ENCODE results near the gene COL6A2.
"Not testable (repeated sequence)": the region's sequence is repeated elsewhere in the genome, so short reads cannot be mapped to it uniquely, and the experiment has no call there.

COL6A2 gene

GRCh38 chr21:46097336-46098293 lies at the start of gene COL6A2:
COL6A2 (plus strand) TSS chr21:46098112.
- DNase-seq = peak; percentile 67

DNA sequence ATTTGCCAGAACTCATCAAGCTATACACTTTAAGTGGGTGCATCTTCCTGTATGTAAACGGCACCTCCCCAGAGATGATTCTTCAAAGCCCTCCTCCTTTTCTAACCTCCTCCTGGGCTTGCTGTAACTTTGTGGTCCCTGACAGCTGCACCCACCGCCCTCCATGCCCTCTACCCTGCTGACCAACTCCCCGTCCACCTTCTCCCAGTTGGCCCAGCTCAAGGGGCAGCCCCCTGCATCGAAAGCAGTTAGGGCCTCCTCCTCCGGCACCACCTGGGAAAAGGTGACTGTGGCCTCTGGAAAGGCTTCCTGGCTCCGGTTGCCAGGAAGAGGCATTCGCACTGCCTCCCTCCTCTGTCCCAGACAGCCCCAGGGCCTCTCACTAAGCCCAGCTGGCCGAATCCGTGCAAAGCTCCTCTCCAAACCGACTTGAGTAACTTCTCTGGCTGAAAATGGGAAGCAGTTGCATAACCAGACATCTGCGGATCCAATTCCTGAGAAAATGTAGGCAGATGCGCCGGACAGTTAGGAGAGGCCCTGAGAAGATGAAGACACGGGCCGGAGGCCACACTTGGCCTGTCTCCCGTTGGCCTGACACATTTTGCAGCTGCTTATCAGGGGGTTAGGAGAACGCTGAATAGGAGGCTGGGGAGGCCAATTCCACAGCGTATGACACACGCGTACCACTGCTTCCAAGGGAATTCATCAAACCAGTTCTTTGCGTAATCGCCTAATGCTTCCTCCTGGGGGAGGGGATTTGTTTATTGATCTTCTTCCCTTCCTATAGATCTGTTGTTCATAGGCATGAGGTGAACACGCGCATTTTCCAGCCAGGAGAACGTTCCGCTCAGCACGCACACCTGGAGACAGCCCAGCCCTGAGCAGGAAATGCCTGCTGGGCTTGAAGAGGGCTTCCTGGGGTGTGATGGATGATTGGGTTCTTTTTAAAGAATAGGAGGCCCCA lies 48.7 kb upstream of the COL6A2 start:
- no peak for DNase-seq

DNA sequence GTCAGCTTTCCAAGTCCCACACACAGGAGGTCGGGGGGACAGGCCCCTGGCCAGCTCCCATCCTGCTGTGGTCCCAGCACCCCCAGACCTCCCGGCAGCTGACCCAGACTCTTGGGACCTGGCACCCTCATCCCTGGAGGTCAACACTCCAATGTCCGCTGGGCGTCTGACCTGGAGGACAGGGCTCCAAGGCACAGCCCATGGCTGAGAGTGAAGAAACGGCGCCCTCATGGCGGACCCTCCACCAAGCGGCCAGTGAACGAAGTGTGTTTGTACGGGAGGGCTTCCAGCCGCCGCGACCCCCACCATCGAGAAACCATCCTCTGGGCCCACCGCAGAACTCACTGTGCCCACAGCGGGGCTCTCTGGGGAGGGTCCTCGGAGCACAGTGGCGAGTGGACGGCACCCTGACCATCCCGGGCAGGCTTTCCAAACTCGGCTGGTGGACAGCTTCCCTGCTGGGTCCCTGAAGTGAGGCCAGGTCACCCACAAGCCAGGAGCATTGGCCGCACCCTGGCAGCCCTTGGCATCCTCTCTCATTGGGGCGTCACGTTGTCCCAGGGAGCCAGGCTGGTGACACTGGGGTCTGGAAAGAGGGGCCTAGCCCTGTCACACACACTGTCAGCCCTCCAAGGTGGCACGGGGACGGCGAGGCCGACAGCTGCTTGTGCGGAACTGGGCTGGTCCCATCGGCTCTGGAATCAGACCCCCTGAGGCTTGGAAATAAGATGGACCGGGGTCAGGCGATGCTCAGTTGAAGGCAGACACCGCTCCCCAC lies 47.8 kb upstream of the COL6A2 start:
- no peak for DNase-seq

DNA sequence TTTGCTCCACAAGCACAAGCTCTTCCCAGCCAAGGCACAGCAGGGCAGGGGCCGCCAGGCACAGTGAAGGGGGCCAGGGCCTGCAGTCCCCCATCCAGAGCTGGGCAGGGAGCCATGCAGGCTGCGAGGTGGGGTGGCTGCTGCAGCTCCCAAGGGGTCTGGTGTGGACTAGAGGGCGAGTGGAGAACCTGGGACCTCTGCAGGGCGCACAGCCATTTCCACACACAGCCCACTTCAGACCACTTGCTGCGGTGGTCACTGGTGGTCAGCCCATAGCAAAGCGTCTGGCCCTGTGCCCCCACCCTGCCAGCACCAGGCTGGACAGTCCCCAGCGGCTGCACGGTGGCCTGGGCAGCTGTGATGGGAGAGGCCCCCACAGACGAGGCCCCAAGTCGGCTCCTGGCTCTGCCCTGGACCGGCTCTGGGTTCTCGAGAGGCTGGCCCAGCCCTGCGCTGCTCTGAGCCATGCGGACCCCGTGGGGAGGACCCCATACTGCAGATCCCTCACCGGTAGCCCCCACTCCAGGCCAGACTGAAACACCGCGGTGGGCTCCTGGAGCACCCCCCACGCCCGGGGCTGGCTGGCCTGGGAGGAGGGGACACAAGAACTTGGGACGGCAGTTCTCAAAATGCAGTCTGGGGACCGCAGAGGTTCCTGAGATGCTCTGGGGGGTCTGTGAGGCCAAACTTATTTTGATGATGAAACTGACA lies 47.1 kb upstream of the COL6A2 start:
- DNase-seq = no peak

DNA sequence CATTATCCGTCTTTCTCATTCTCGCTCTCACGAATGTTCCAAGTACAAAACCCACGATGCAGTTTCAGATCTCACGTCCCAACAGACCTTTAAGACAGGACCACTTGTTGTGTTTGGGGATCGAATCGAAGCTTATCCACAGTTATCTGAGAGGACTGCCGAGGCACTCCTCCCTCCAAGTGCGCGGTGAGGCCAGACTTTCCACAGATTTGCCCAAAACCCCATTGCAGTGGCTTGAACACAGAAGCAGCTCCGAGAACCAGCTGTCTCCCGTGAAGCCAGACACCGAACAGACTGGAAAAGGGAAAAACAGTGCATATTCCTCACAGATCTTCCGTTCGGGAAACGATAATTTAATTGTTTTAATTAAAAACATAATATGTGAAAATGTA lies 46.5 kb upstream of the COL6A2 start:
- DNase-seq = no peak

GRCh38 chr21:46051821-46052675 lies 45.9 kb upstream of the COL6A2 start:
- no peak for DNase-seq

DNA sequence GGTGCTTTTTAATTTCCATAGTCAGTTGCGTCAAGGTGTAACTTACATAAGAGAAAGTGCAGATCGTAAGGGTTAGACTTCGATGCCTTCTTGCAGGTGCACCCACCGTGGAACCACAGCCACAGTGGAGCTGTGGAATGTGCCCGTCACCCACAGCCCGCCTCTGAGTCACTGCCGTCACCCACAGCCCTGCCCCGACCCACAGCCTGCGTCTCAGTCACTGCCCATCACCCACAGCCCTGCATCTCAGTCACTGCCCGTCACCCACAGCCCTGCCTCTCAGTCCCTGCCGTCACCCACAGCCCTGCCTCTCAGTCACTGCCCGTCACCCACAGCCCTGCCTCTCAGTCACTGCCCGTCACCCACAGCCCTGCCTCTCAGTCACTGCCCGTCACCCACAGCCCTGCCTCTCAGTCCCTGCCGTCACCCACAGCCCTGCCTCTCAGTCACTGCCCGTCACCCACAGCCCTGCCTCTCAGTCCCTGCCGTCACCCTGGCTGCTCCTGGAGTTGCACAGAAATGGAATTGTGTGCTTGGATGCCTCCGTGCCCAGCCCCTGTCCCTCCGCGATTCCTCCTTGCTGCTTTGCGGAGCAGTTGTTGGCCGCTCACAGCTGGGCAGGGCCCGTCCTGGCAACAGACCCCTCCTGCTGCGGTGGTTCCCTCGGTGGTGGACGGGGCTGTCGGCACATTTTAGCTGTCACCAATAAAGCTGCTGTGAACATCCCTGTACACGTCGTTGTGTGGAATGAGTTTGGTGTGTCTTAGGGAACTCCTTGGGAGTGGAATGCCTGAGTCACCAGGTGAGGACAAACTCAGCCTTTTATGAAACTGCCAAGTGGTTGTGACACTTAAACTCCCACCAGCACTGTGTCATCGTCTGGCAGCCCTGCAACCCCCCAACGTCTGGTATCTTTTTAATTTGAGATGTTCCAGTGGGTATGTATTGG lies 44.9 kb upstream of the COL6A2 start:
- DNase-seq = peak; percentile 26

DNA sequence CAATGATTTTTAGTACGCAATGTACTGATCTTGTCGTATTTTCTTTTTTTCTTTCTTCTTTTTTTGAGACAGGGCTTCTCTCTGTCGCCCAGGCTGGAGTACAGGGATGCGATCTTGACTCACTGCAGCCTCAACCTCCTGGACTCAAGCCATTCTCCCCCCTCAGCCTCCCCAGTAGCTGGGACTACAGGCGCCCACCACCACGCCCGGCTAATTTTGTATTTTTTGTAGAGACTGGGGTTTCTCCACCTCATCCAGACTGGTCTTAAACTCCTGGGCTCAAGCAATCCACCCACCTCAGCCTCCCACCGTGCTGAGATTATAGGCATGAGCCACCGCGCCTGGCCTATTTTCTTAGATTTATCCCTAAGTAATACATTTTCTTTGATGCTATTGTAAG lies 43.9 kb upstream of the COL6A2 start:
- no peak for DNase-seq

- no peak for DNase-seq
These were observed 43.4 kb upstream of the COL6A2 start for GRCh38 chr21:46054451-46054881.

GRCh38 chr21:46055863-46056281 lies 42.0 kb upstream of the COL6A2 start:
- DNase-seq = no peak

DNA sequence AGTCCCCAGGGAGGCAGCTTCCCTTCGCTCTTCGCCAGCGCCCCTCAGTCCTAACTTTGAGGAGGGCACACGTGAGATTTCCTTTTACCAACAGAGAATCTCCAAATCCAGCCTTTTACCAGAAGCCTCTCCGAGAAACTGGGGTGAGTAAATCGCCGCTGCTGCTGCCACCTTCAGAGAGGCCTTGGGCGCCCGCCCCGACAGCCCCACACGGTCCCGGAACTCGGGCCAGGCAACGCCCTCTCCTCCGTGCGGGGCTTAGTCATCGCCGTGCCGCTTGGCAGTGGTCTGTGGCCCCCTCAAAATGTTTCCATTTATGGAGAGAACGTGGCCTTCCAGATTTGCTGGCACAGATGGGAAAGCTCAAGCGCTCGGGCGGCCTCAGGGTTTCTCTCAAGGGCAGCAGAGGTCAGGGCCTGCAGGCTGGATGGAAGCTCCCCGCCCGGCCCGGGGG lies 41.4 kb upstream of the COL6A2 start:
- DNase-seq = no peak

DNA sequence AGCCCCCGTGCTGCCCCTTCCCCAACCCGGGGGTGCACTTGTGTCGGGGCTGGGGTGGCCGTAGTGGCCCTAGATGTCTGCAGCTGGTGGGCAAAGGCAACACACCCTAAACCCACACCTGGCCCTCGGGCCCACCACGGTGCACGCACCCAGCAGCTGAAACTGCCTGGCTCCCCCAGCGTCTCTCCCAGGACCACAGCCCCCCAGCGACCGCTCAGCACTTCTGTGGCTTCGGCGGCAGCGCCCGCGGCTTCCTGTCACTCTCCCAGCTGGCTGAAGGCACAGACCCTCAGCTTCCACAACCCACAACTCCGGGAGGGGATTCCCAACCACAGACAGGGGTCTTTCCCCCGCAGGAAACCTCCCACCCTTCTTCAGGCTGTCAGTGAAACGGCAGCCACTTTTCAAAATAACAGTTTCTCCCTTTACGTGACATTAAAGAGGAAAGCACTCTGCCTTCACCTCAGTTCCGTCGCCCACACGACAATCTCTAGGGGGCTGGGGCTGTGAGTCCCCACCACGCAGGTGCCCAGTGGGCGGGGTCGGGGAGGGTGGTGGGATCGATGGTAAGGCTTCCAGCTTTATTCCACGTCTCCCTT lies 40.7 kb upstream of the COL6A2 start:
- DNase-seq = peak; percentile 27

GRCh38 chr21:46057710-46058241 lies 40.1 kb upstream of the COL6A2 start:
- DNase-seq = no peak

GRCh38 chr21:46058431-46059145 lies 39.3 kb upstream of the COL6A2 start:
- DNase-seq = no peak

DNA sequence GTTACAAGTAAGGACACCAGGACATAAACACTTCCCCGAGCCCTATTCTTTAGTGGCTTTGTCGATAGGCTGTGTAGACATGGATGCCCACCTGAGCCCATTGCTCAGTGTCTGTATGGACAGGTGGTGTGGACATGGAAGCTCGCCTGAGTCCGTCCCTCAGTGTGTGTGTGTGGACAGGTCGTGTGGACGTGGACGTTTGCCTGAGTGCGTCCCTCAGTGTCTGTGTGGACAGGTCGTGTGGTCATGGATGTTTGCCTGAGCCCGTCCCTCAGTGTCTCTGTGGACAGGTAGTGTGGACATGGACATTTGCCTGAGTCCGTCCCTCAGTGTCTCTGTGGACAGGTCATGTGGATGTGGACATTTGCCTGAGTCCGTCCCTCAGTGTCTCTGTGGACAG lies 38.7 kb upstream of the COL6A2 start:
- DNase-seq = no peak

DNA sequence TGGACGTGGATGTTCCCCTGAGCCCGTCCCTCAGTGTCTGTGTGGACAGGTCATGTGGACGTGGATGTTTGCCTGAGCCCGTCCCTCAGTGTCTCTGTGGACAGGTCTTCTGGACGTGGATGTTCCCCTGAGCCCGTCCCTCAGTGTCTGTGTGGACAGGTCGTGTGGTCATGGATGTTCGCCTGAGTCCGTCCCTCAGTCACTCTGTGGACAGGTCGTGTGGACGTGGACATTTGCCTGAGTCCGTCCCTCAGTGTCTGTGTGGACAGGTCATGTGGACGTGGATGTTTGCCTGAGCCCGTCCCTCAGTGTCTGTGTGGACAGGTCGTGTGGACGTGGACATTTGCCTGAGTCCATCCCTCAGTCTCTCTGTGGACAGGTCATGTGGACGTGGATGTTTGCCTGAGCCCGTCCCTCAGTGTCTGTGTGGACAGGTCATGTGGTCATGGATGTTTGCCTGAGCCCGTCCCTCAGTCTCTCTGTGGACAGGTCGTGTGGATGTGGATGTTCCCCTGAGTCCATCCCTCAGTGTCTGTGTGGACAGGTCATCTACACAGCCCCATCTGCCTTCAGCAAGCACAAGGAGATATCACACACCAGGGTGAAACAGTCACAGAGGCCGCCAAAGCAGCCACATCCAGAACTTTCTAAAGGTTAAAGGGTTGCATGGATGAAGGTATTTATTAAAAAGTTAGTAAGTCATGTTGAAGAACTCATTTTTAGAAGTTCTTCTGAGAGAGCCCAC lies 38.0 kb upstream of the COL6A2 start:
- not testable (repeated sequence) for DNase-seq

DNA sequence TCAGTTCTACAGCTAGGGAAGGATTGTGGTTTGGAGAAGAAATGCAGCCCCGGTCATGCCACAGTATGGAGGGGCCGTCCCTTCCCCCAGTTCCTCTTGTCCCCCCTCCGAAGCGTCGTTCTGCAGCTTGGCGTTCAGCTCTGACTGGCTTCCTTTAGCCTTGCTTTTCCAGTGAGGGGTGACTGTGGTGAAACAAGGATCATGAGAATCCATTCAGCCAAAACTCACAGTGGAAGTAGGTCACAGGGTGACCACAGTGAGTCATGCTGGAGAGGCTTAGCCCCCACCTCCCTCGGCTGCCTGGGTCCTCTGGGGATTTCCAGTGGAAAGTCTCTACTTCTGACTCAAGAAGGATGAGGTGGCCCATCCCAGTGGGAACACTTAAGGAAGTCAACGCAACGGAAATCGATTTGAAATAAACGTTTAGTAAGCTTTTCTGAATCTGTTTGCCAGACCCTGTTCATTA lies 37.3 kb upstream of the COL6A2 start:
- DNase-seq = no peak

Measured in stimulated activated CD4-positive, alpha-beta T cell treated with anti-CD3 and anti-CD28 coated beads, Interleukin-4, amount 100 ng/mL, for 1 hour (primary cell).